Stimulated activated CD4-positive, alpha-beta T cell treated with anti-CD3 and anti-CD28 coated beads, Interleukin-15, amount 100 ng/mL, for 48 hours (primary cell): ENCODE measurements around the gene SAMD4B.

Experiments
- DNase-seq, 2 donors: peaks; one replicate each; pipeline ENCODE4 v3.0.0-alpha.2; 2020; ENCODE audit warnings: low read depth in 2 of 2

The SAMD4B gene

GRCh38 chr19:39409208-39410016 is 67.2 kb downstream of the SAMD4B start:
- DNase-seq = peak; percentile 79 to 85

GRCh38 chr19:39410017-39410830 is 68.0 kb downstream of the SAMD4B start:
- DNase-seq = peak in 1 of 2 donors; percentile 54

- no peak for DNase-seq
Observed at GRCh38 chr19:39410831-39411080, 68.5 kb downstream of the SAMD4B start.

- no peak for DNase-seq
Observed at GRCh38 chr19:39411081-39411831, 69.0 kb downstream of the SAMD4B start.

- peak; percentile 82 to 88 for DNase-seq
Observed at GRCh38 chr19:39411832-39412099, 69.5 kb downstream of the SAMD4B start.

GRCh38 chr19:39412100-39412866 is 70.1 kb downstream of the SAMD4B start, which contains the start of gene PLEKHG2:
PLEKHG2 (plus strand) TSS chr19:39412669; CDS start chr19:39414087, 1,418 bp downstream.
- DNase-seq = peak; percentile 96

- DNase-seq = no peak
Observed at GRCh38 chr19:39412867-39413271, 70.6 kb downstream of the SAMD4B start.

GRCh38 chr19:39413272-39413910 is 71.2 kb downstream of the SAMD4B start:
- DNase-seq = no peak

GRCh38 chr19:39413911-39414608 is 71.8 kb downstream of the SAMD4B start:
- no peak for DNase-seq

GRCh38 chr19:39415111-39416046 is 73.2 kb downstream of the SAMD4B start:
- DNase-seq = no peak

- no peak for DNase-seq
Observed at GRCh38 chr19:39416152-39417120, 74.2 kb downstream of the SAMD4B start.

- DNase-seq = no peak
Observed at GRCh38 chr19:39417463-39418181, 75.4 kb downstream of the SAMD4B start.

- DNase-seq = no peak
Observed at GRCh38 chr19:39419003-39419402, 76.8 kb downstream of the SAMD4B start.

- no peak for DNase-seq
Observed at GRCh38 chr19:39420769-39421168, 78.5 kb downstream of the SAMD4B start.

- DNase-seq = no peak
Observed at GRCh38 chr19:39422020-39422419, 79.8 kb downstream of the SAMD4B start.

- DNase-seq = no peak
Observed at GRCh38 chr19:39423258-39424086, 81.3 kb downstream of the SAMD4B start.

GRCh38 chr19:39424934-39425333 is 82.7 kb downstream of the SAMD4B start:
- DNase-seq = no peak
